ENCODE data around the gene SCARB2. TPM values are rescaled to one million over a fixed set of nuclear protein-coding genes. Genes with fewer than 3 reads are reported as not detected.

SCARB2 gene
- total RNA-seq, 1 donor from 2014 or later = 97.4 TPM

DNA sequence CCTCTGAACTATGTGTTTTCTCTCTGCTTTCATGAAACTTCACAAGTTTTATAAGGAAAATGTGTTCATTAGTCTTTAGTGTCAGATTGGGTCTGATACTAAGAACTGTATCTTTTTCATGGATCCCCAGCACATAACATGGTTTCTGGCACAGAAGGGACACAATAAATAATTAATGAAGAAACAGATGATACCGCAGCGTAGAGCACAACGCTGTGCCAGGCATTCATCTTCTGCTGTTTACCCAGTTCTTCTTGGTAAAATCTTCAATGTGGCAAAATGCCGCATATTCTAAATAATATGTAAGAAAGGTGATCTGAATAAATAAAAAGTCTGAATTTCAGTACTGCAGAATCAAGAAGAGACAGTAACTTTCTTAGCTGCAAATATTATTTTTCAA is 12.3 kb downstream of the SCARB2 start:
- Mint-ChIP-seq H3K9me3 (no peaks in the 10 kb centered on the region), H3K36me3 (peaks cover 7% of the 10 kb centered on the region), H3K4me1 (peaks cover 28% of the 10 kb centered on the region), H3K4me3 (no peak overlapping the region), H3K27me3 (ENCODE audit: insufficient read depth, low read depth) (peaks cover 2% of the 10 kb centered on the region), H3K27ac (no peak overlapping the region)
- H3K9me3 ChIP-seq (ENCODE audit: low read depth) = no peaks in the 10 kb centered on the region
- TF ChIP-seq, protein P1, sequence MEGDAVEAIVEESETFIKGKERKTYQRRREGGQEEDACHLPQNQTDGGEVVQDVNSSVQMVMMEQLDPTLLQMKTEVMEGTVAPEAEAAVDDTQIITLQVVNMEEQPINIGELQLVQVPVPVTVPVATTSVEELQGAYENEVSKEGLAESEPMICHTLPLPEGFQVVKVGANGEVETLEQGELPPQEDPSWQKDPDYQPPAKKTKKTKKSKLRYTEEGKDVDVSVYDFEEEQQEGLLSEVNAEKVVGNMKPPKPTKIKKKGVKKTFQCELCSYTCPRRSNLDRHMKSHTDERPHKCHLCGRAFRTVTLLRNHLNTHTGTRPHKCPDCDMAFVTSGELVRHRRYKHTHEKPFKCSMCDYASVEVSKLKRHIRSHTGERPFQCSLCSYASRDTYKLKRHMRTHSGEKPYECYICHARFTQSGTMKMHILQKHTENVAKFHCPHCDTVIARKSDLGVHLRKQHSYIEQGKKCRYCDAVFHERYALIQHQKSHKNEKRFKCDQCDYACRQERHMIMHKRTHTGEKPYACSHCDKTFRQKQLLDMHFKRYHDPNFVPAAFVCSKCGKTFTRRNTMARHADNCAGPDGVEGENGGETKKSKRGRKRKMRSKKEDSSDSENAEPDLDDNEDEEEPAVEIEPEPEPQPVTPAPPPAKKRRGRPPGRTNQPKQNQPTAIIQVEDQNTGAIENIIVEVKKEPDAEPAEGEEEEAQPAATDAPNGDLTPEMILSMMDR (IDR thresholded peaks at IDR 0.05) = no peak
- TF ChIP-seq EZH2 (IDR thresholded peaks at IDR 0.05) = no peak
- no peak for TF ChIP-seq EZH2phosphoT487 (IDR thresholded peaks at IDR 0.05)
- H3K27me3 ChIP-seq = no peaks in the 10 kb centered on the region
- H3K9ac ChIP-seq = no peak overlapping the region
- H3K4me2 ChIP-seq = no peak overlapping the region
- no peak for DNase-seq (ENCODE audit: low spot score)
- peaks cover 29% of the 10 kb centered on the region for H4K20me1 ChIP-seq (ENCODE audit: low read depth)
- no peak overlapping the region for H2AFZ ChIP-seq (replicated peaks)
- H3K4me1 ChIP-seq = peaks cover 15% of the 10 kb centered on the region
- H3F3A ChIP-seq (ENCODE audit: low read depth) = no peaks in the 10 kb centered on the region
- H3K79me2 ChIP-seq (ENCODE audit: low read depth) = peaks cover 40% of the 10 kb centered on the region
- H3K27ac ChIP-seq = no peak overlapping the region
- no peak overlapping the region for H3K4me3 ChIP-seq
- no peaks in the 10 kb centered on the region for H3K36me3 ChIP-seq

- H2AFZ ChIP-seq (replicated peaks) = no peak overlapping the region
- H3K4me1 ChIP-seq = peaks cover 10% of the 10 kb centered on the region
- H3F3A ChIP-seq (ENCODE audit: low read depth) = no peaks in the 10 kb centered on the region
- no peak overlapping the region for H3K4me3 ChIP-seq
- H3K27ac Mint-ChIP-seq = no peak overlapping the region
- peaks cover 28% of the 10 kb centered on the region for H4K20me1 ChIP-seq (ENCODE audit: low read depth)
- H3K4me2 ChIP-seq = no peak overlapping the region
- H3K27ac ChIP-seq = no peak overlapping the region
- no peaks in the 10 kb centered on the region for H3K27me3 ChIP-seq
- TF ChIP-seq, protein P1 (IDR thresholded peaks at IDR 0.05) = no peak
- TF ChIP-seq EZH2 (IDR thresholded peaks at IDR 0.05) = no peak
- TF ChIP-seq EZH2phosphoT487 (IDR thresholded peaks at IDR 0.05) = no peak
- peaks cover 23% of the 10 kb centered on the region for H3K4me1 Mint-ChIP-seq
- no peaks in the 10 kb centered on the region for H3K36me3 ChIP-seq
- H3K9ac ChIP-seq = no peak overlapping the region
- DNase-seq (ENCODE audit: low spot score) = no peak
- H3K79me2 ChIP-seq (ENCODE audit: low read depth) = peaks cover 39% of the 10 kb centered on the region
- H3K4me3 Mint-ChIP-seq = no peak overlapping the region
- no peaks in the 10 kb centered on the region for H3K9me3 Mint-ChIP-seq
- H3K9me3 ChIP-seq (ENCODE audit: low read depth) = no peaks in the 10 kb centered on the region
- peaks cover 7% of the 10 kb centered on the region for H3K36me3 Mint-ChIP-seq
- H3K27me3 Mint-ChIP-seq (ENCODE audit: insufficient read depth, low read depth) = peaks cover 2% of the 10 kb centered on the region
These were observed 12.8 kb downstream of the SCARB2 start for GRCh38 chr4:76200771-76201231.

GRCh38 chr4:76199664-76200211 is 13.9 kb downstream of the SCARB2 start:
- no peak for DNase-seq (ENCODE audit: low spot score)
- peaks cover 23% of the 10 kb centered on the region for H4K20me1 ChIP-seq (ENCODE audit: low read depth)
- H3K9ac ChIP-seq = no peak overlapping the region
- no peak for TF ChIP-seq EZH2phosphoT487 (IDR thresholded peaks at IDR 0.05)
- TF ChIP-seq, protein P1 (IDR thresholded peaks at IDR 0.05) = peak; percentile 14
- TF ChIP-seq EZH2 (IDR thresholded peaks at IDR 0.05) = no peak
- H3K79me2 ChIP-seq (ENCODE audit: low read depth) = peaks cover 29% of the 10 kb centered on the region
- Mint-ChIP-seq H3K27ac (no peak overlapping the region), H3K36me3 (peaks cover 11% of the 10 kb centered on the region), H3K27me3 (ENCODE audit: insufficient read depth, low read depth) (peaks cover 2% of the 10 kb centered on the region), H3K4me3 (no peak overlapping the region), H3K9me3 (no peaks in the 10 kb centered on the region), H3K4me1 (peaks cover 20% of the 10 kb centered on the region)
- no peak overlapping the region for H3K4me3 ChIP-seq
- no peak overlapping the region for H3K27ac ChIP-seq
- no peak overlapping the region for H2AFZ ChIP-seq (replicated peaks)
- H3K27me3 ChIP-seq = no peaks in the 10 kb centered on the region
- no peak overlapping the region for H3K4me2 ChIP-seq
- no peaks in the 10 kb centered on the region for H3K9me3 ChIP-seq (ENCODE audit: low read depth)
- H3F3A ChIP-seq (ENCODE audit: low read depth) = no peaks in the 10 kb centered on the region
- H3K36me3 ChIP-seq = no peaks in the 10 kb centered on the region
- peaks cover 9% of the 10 kb centered on the region for H3K4me1 ChIP-seq

All from neural progenitor cell (in vitro differentiated cells).